B cell (primary cell): ENCODE results near the gene KCNS3. TPM values are rescaled to one million over a fixed set of nuclear protein-coding genes. Genes with fewer than 3 reads are reported as not detected.

Experiments
- ATAC-seq: fragments of 200-7000 bp; cut with Tn5 transposase; one replicate; pipeline ENCODE4 v1.10.0; 2021; ENCODE audit warnings: low read depth, mild to moderate bottlenecking, moderate number of reproducible peaks, moderate library complexity
- CTCF ChIA-PET: fragments of 350-600 bp; sonication (Branson Sonifier 250); formaldehyde crosslinking; loops from one replicate; lab custom pipeline; 2021; ENCODE audit warnings: antibody characterized with exemption, inconsistent platforms; lab: Charles Lee
- POLR2A ChIA-PET: fragments of 350-600 bp; sonication (Branson Sonifier 250); formaldehyde crosslinking; loops from one replicate; lab custom pipeline; 2021; ENCODE audit warnings: antibody characterized with exemption; lab: Charles Lee
- DNase-seq: peaks from one replicate; pipeline ENCODE4 v3.0.0; 2013
- H2AFZ ChIP-seq: 2 replicates; pipeline ENCODE4 v1.6.1; 2012; ENCODE audit warnings: mild to moderate bottlenecking, low read depth, low read length; ENCODE audit not compliant: insufficient read depth, poor library complexity, severe bottlenecking
- H3K27ac ChIP-seq, 2 donors: 1 replicate in 1 of 2; 2 replicates in 1 of 2; pipeline ENCODE4 v1.5.1; 2012 to 2013; ENCODE audit warnings: low read length in 2 of 2, mild to moderate bottlenecking in 2 of 2, moderate library complexity in 1 of 2
- H3K27me3 ChIP-seq, 4 experiments: fragments of 200-600 bp in 1 of 4; sonication (generic) in 1 of 4; replicated peaks in 1 of 4; 1 replicate in 2 of 4; 2 replicates in 2 of 4; pipeline versions ENCODE4 v1.6.1 to v1.7.0; 2013 to 2016; ENCODE audit warnings: low read length in 3 of 4, mild to moderate bottlenecking in 2 of 4, mixed read lengths in 1 of 4, moderate library complexity in 1 of 4; ENCODE audit not compliant: insufficient read depth in 4 of 4, control insufficient read depth in 3 of 4; ENCODE audit errors: control extremely low read depth in 1 of 4
- H3K36me3 ChIP-seq, 2 experiments: replicated peaks in 1 of 2; 1 replicate in 1 of 2; 2 replicates in 1 of 2; pipeline versions ENCODE4 v1.6.1 to v1.7.1; 2013; ENCODE audit warnings: low read length in 1 of 2; ENCODE audit not compliant: insufficient read depth in 2 of 2, control insufficient read depth in 1 of 2; ENCODE audit errors: control extremely low read depth in 1 of 2, extremely low read depth in 1 of 2
- H3K4me1 ChIP-seq, 2 donors: fragments of 200-600 bp in 1 of 2; sonication (generic) in 1 of 2; 1 replicate in 1 of 2; 2 replicates in 1 of 2; pipeline versions ENCODE4 v1.5.1 to v1.6.1; 2013 to 2017; ENCODE audit warnings: low read length in 2 of 2; ENCODE audit not compliant: control insufficient read depth in 2 of 2, insufficient read depth in 2 of 2
- H3K4me2 ChIP-seq: replicated peaks from 2 replicates; pipeline ENCODE3; 2012; ENCODE audit warnings: mild to moderate bottlenecking, low read depth, low read length; ENCODE audit not compliant: poor library complexity, severe bottlenecking
- H3K4me3 ChIP-seq, 5 experiments: fragments of 200-600 bp in 1 of 5; sonication (generic) in 1 of 5; 1 replicate in 3 of 5; 2 replicates in 2 of 5; pipeline versions ENCODE4 v1.5.1 to v1.7.0; 2011 to 2016; ENCODE audit warnings: low read length in 4 of 5, mild to moderate bottlenecking in 4 of 5, low read depth in 2 of 5, control low read depth in 1 of 5, moderate library complexity in 1 of 5; ENCODE audit not compliant: insufficient read depth in 1 of 5; ENCODE audit errors: control extremely low read depth in 1 of 5, extremely low read depth in 1 of 5
- H3K79me2 ChIP-seq: fragments of 200-600 bp; sonication (generic); one replicate; pipeline ENCODE4 v1.6.0; 2016; ENCODE audit warnings: low read length; ENCODE audit not compliant: control insufficient read depth, insufficient read depth
- H3K9ac ChIP-seq: fragments of 200-600 bp; sonication (generic); 2 replicates; pipeline ENCODE4 v1.6.1; 2017; ENCODE audit warnings: mild to moderate bottlenecking, low read length, moderate library complexity
- H3K9me3 ChIP-seq, 3 donors: one replicate each; pipeline versions ENCODE4 v1.6.1 to v1.7.1; 2013; ENCODE audit warnings: low read length in 2 of 3; ENCODE audit not compliant: control insufficient read depth in 2 of 3, insufficient read depth in 1 of 3; ENCODE audit errors: control extremely low read depth in 1 of 3
- H4K20me1 ChIP-seq: 2 replicates; pipeline ENCODE4 v1.6.0; 2012; ENCODE audit warnings: mild to moderate bottlenecking, low read length; ENCODE audit not compliant: insufficient read depth, control insufficient read depth, poor library complexity, severe bottlenecking
- H3K27ac Mint-ChIP-seq: one replicate; pipeline ENCODE4 v1.8.0; 2021; ENCODE audit warnings: mixed read lengths
- H3K27me3 Mint-ChIP-seq: one replicate; pipeline ENCODE4 v1.8.0; 2021; ENCODE audit warnings: mixed read lengths
- H3K4me1 Mint-ChIP-seq: one replicate; pipeline ENCODE4 v1.8.0; 2021; ENCODE audit warnings: mixed read lengths
- H3K4me3 Mint-ChIP-seq: one replicate; pipeline ENCODE4 v1.8.0; 2021; ENCODE audit warnings: mixed read lengths
- H3K9me3 Mint-ChIP-seq: one replicate; pipeline ENCODE4 v1.8.0; 2022; ENCODE audit warnings: mixed read lengths; ENCODE audit not compliant: insufficient read depth
- EZH2 ChIP-seq: IDR thresholded peaks from 2 replicates; pipeline ENCODE4 v1.6.1; 2012; ENCODE audit warnings: borderline replicate concordance, low read depth, mild to moderate bottlenecking, moderate library complexity, low read length; ENCODE audit not compliant: insufficient read depth, poor library complexity, severe bottlenecking
- WGBS: methylation state at CpG from one replicate; pipeline ENCODE4 v1.1.5; 2013; ENCODE audit warnings: missing lambda C conversion rate; ENCODE audit not compliant: insufficient coverage; 5-methylcytosine and 5-hydroxymethylcytosine counted together
- intact Hi-C: fragments of 100-400 bp; cut with micrococcal nuclease; formaldehyde crosslinking; loops from one replicate; pipeline ENCODE4 v1.10.0; 2022
- polyA plus RNA-seq: library from polyadenylated mRNA; depleted of rRNA; stranded (reverse); fragments of >200 nt; gene quantifications from 2 replicates; pipeline ENCODE4 v1.2.3, GENCODE V29; 2012
- total RNA-seq, 2 donors: library from RNA; stranded (reverse); fragments of 120-200 nt in 1 of 2; gene quantifications; 1 replicate in 1 of 2; 2 replicates in 1 of 2; pipeline versions ENCODE4 v1.2.3 to v1.2.4, GENCODE V29; 2013 to 2022
- TF ChIP-seq, protein P1 (sequence below): fragments of 200-600 bp; IDR thresholded peaks from one replicate; pipeline ENCODE4 v1.8.0; 2022; ENCODE audit warnings: antibody characterized with exemption, mild to moderate bottlenecking

The KCNS3 gene
- total and polyA plus RNA-seq, 2 donors (not counting 1 experiment from before 2014, with no cell fraction given): 0.10 to 0.76 TPM

DNA sequence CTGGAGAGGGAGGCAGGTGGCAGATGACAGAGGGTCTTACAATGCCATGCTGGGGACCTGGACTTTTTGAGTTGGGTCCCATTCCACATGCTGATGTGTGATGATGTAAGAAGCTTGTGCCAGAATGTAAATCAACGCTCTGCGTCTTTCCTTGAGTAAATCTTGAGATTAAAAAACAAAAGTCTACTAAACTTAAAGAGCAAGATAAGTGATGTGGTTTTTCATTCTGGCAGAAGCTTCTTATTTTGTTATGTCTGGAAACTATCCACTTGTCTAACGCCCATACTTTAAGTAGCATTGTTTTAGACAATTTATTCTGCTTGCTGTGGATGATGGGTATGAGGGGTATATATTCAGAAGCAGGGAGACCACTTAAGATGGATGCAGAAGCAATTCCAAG lies 94.5 kb downstream of the KCNS3 start:
- Histone ChIP-seq H3K9me3 (no peaks in the 10 kb centered on the region), H2AFZ (no peak overlapping the region), H3K79me2 (no peaks in the 10 kb centered on the region), H3K4me1 (no peaks in the 10 kb centered on the region), H3K27me3 (peaks cover 0 to 21% (median 11%) of the 10 kb centered on the region in 4 experiments), H3K4me3 (no peak overlapping the region), H3K9ac (no peak overlapping the region), H4K20me1 (no peaks in the 10 kb centered on the region), H3K4me2 (no peak overlapping the region), H3K36me3 (no peaks in the 10 kb centered on the region), H3K27ac (no peak overlapping the region)
- POLR2A ChIA-PET: no interaction called here
- ATAC-seq: no peak
- peaks cover 2% of the 10 kb centered on the region for H3K9me3 Mint-ChIP-seq
- CTCF ChIA-PET: no interaction called here
- no peak for DNase-seq
- no peak overlapping the region for H3K4me3 Mint-ChIP-seq
- no peak overlapping the region for H3K27ac Mint-ChIP-seq
- H3K27me3 Mint-ChIP-seq: peaks cover 46% of the 10 kb centered on the region
- no peaks in the 10 kb centered on the region for H3K4me1 Mint-ChIP-seq
- no peak for TF ChIP-seq EZH2
- TF ChIP-seq, protein P1, sequence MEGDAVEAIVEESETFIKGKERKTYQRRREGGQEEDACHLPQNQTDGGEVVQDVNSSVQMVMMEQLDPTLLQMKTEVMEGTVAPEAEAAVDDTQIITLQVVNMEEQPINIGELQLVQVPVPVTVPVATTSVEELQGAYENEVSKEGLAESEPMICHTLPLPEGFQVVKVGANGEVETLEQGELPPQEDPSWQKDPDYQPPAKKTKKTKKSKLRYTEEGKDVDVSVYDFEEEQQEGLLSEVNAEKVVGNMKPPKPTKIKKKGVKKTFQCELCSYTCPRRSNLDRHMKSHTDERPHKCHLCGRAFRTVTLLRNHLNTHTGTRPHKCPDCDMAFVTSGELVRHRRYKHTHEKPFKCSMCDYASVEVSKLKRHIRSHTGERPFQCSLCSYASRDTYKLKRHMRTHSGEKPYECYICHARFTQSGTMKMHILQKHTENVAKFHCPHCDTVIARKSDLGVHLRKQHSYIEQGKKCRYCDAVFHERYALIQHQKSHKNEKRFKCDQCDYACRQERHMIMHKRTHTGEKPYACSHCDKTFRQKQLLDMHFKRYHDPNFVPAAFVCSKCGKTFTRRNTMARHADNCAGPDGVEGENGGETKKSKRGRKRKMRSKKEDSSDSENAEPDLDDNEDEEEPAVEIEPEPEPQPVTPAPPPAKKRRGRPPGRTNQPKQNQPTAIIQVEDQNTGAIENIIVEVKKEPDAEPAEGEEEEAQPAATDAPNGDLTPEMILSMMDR: no peak
- WGBS: 100% methylated on average over 1 of the region's 3 CpGs
- intact Hi-C loops: no loop called here

DNA sequence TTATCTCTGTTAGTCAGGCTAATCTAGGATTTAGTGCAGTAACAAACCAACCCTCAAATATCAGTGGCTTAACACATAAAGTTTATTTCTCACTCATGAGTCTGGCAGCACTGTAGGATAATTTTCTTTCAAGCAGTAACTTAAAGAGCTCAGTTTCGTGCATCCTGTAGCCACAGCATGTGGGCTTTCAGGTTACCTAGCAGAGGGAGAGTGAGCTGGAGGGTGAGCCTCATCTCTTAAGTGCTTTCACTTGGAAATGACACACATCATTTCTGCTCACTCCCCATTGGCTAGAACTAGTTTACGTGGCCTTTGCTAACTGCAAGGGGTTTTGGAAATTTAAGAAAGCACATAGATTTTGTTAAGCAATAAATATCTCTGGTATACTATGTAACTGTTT lies 96.9 kb downstream of the KCNS3 start:
- Histone ChIP-seq H3K36me3 (no peaks in the 10 kb centered on the region), H3K79me2 (no peaks in the 10 kb centered on the region), H3K27me3 (peaks cover 0 to 10% (median 2%) of the 10 kb centered on the region in 4 experiments), H3K4me2 (no peak overlapping the region), H4K20me1 (no peaks in the 10 kb centered on the region), H3K9me3 (no peaks in the 10 kb centered on the region), H2AFZ (no peak overlapping the region), H3K9ac (no peak overlapping the region), H3K27ac (no peak overlapping the region), H3K4me3 (no peak overlapping the region), H3K4me1 (no peaks in the 10 kb centered on the region)
- DNase-seq (no peak), ATAC-seq (no peak)
- intact Hi-C loops: no loop called here
- TF ChIP-seq, protein P1: no peak
- TF ChIP-seq EZH2: no peak
- Mint-ChIP-seq H3K9me3 (peaks cover 2% of the 10 kb centered on the region), H3K27me3 (peaks cover 28% of the 10 kb centered on the region), H3K27ac (no peak overlapping the region), H3K4me1 (no peaks in the 10 kb centered on the region), H3K4me3 (no peak overlapping the region)
- POLR2A ChIA-PET: no interaction called here
- no CpG with 5 or more reads among the region's 2 CpGs for WGBS
- CTCF ChIA-PET: no interaction called here
